K562 (cell line): ENCODE data around the gene PIP5K1B. TPM values are rescaled to one million over a fixed set of nuclear protein-coding genes. Genes with fewer than 3 reads are reported as not detected.

Experiments
- ATAC-seq: fragments of 200-7000 bp; cut with Tn5 transposase; 3 replicates; pipeline ENCODE4 v1.9.1; 2020; ENCODE audit warnings: moderate library complexity
- BruUV-seq: library from RNA; stranded (reverse); fragments of 400-500 nt; replicated peaks from 2 replicates; lab custom pipeline; 2021; lab: Mats Ljungman, UMichigan
- CTCF ChIA-PET: fragments of 300-600 bp; formaldehyde crosslinking; extraction: SDS; loops from one replicate; lab custom pipeline; 2021; ENCODE audit warnings: low intra/inter-chr PET ratio; lab: Yijun Ruan, JAX
- POLR2A ChIA-PET: fragments of 300-600, 350-650 bp; sonication (Branson Sonifier 250); formaldehyde crosslinking; extraction: SDS; loops from one replicate; lab custom pipeline; 2021; ENCODE audit warnings: antibody characterized with exemption, inconsistent platforms; lab: Yijun Ruan, JAX
- DNase-seq, 4 experiments: peaks; one replicate each; pipeline versions ENCODE4 v3.0.0 to v3.0.0-alpha.2; 2011 to 2018; ENCODE audit warnings: low spot score in 3 of 4, mixed read lengths in 3 of 4; ENCODE audit errors: extremely low read depth in 1 of 4
- FAIRE-seq: peaks from 2 replicates; lab custom pipeline; 2011; peaks lifted over from hg19 to GRCh38; lab: Jason Lieb, UNC
- H2AFZ ChIP-seq: 2 replicates; pipeline ENCODE4 v1.6.0; 2011; ENCODE audit warnings: low read depth, low read length, control low read depth, inconsistent platforms
- H3K27ac ChIP-seq: fragments of 200-600 bp; 3 replicates; pipeline ENCODE4 v1.8.0; 2011; ENCODE audit warnings: low read depth, mild to moderate bottlenecking, control low read depth, inconsistent platforms, low read length, moderate library complexity, mixed read lengths; ENCODE audit errors: extremely low read depth
- H3K27me3 ChIP-seq, 2 experiments: fragments of 300-600 bp in 1 of 2; 2 replicates in 1 of 2; 3 replicates in 1 of 2; pipeline versions ENCODE4 v1.6.0 to v1.8.0; 2011; ENCODE audit warnings: inconsistent platforms in 2 of 2, low read length in 2 of 2, mild to moderate bottlenecking in 1 of 2, mixed read lengths in 1 of 2, moderate library complexity in 1 of 2; ENCODE audit not compliant: control insufficient read depth in 2 of 2, insufficient read depth in 2 of 2
- H3K36me3 ChIP-seq: fragments of 300-600 bp; 3 replicates; pipeline ENCODE4 v1.8.0; 2011; ENCODE audit warnings: mild to moderate bottlenecking, low read length, inconsistent platforms; ENCODE audit not compliant: control insufficient read depth, insufficient read depth
- H3K4me1 ChIP-seq, 2 experiments: fragments of 200-600 bp in 1 of 2; replicated peaks in 1 of 2; 2 replicates in 1 of 2; 3 replicates in 1 of 2; pipeline versions ENCODE4 v1.5.1 to v1.8.0; 2011; ENCODE audit warnings: inconsistent platforms in 2 of 2, low read length in 2 of 2, mild to moderate bottlenecking in 1 of 2, mixed read lengths in 1 of 2, moderate library complexity in 1 of 2; ENCODE audit not compliant: control insufficient read depth in 2 of 2, insufficient read depth in 2 of 2
- H3K4me2 ChIP-seq: 2 replicates; pipeline ENCODE4 v1.6.1; 2011; ENCODE audit warnings: low read length, control low read depth, inconsistent platforms, mixed read lengths; ENCODE audit not compliant: insufficient read depth
- H3K4me3 ChIP-seq: fragments of 200-600 bp; sonication (generic), shearing (Covaris generic); 2 replicates; pipeline ENCODE4 v1.5.1; 2016; ENCODE audit warnings: control low read depth, inconsistent platforms
- H3K79me2 ChIP-seq: fragments of 200-600 bp; 3 replicates; pipeline ENCODE4 v1.8.0; 2011; ENCODE audit warnings: low read length, inconsistent platforms; ENCODE audit not compliant: control insufficient read depth, insufficient read depth
- H3K9ac ChIP-seq, 2 experiments: 2 replicates each; pipeline versions ENCODE4 v1.6.0 to v1.6.1; 2011; ENCODE audit warnings: low read depth in 2 of 2, low read length in 2 of 2, control low read depth in 1 of 2, inconsistent platforms in 1 of 2, mild to moderate bottlenecking in 1 of 2, mixed read lengths in 1 of 2; ENCODE audit not compliant: insufficient read depth in 1 of 2
- H3K9me1 ChIP-seq: one replicate; pipeline ENCODE4 v1.6.0; 2011; ENCODE audit warnings: inconsistent platforms, mild to moderate bottlenecking, low read length, moderate library complexity; ENCODE audit not compliant: control insufficient read depth, insufficient read depth
- H3K9me3 ChIP-seq: replicated peaks from 2 replicates; pipeline ENCODE4 v1.5.1; 2011; ENCODE audit warnings: low read depth, low read length, inconsistent platforms; ENCODE audit not compliant: control insufficient read depth, insufficient read depth
- H4K20me1 ChIP-seq: replicated peaks from 2 replicates; pipeline ENCODE4 v1.6.1; 2011; ENCODE audit warnings: low read length, inconsistent platforms, mixed read lengths; ENCODE audit not compliant: control insufficient read depth, insufficient read depth
- CEBPG ChIP-seq, 3 experiments: fragments of 200-800 bp in 1 of 3; sonication (Bioruptor generic) in 1 of 3; sonication (generic) in 1 of 3; formaldehyde crosslinking in 1 of 3; IDR thresholded peaks in 2 of 3; conservative IDR thresholded peaks in 1 of 3; 2 replicates each; pipeline versions ENCODE4 v1.6.1 to v1.8.0; 2016 to 2022; ENCODE audit warnings: missing compliant biosample characterization in 2 of 3, missing genetic modification characterization in 2 of 3, mild to moderate bottlenecking in 1 of 3, missing genetic modification reagents in 1 of 3
- NCOA2 ChIP-seq, 2 experiments: fragments of 450-650 bp; IDR thresholded peaks; 2 replicates each; pipeline ENCODE4 v1.6.1; 2018; ENCODE audit warnings: mild to moderate bottlenecking in 2 of 2, moderate library complexity in 1 of 2; ENCODE audit not compliant: partially characterized antibody in 2 of 2
- POLR2G ChIP-seq: fragments of 200-400 bp; formaldehyde crosslinking; IDR thresholded peaks from 2 replicates; pipeline ENCODE4 v1.6.1; 2017; ENCODE audit warnings: low read depth, mild to moderate bottlenecking, antibody characterized with exemption, low read length, moderate library complexity
- PRPF4 ChIP-seq: fragments of 200-400 bp; formaldehyde crosslinking; IDR thresholded peaks from one replicate; pipeline ENCODE4 v1.6.1; 2017; ENCODE audit warnings: low read length, low read depth, mild to moderate bottlenecking; ENCODE audit not compliant: insufficient read depth, poor library complexity, severe bottlenecking
- SMARCA5 ChIP-seq: fragments of 450-650 bp; IDR thresholded peaks from 2 replicates; pipeline ENCODE4 v1.6.1; 2016
- ZNF143 ChIP-seq: sonication (generic); formaldehyde crosslinking; IDR thresholded peaks from 2 replicates; pipeline ENCODE4 v1.9.0; 2022; ENCODE audit warnings: mild to moderate bottlenecking, missing genetic modification reagents
- ZNF224 ChIP-seq: sonication (generic); formaldehyde crosslinking; IDR thresholded peaks from 2 replicates; pipeline ENCODE4 v1.8.0; 2022; ENCODE audit warnings: mild to moderate bottlenecking, missing genetic modification reagents
- ZNF696 ChIP-seq: fragments of 250-450 bp; sonication (Bioruptor Pico); conservative IDR thresholded peaks from 2 replicates; pipeline ENCODE4 v1.4.0; 2020; ENCODE audit warnings: mild to moderate bottlenecking, moderate library complexity
- ZNF766 ChIP-seq: fragments of 200-800 bp; sonication (Bioruptor generic); conservative IDR thresholded peaks from 2 replicates; pipeline ENCODE4 v1.6.1; 2016; ENCODE audit warnings: missing genetic modification characterization, missing compliant biosample characterization
- WGBS: fragments of 100-300 bp; shearing (Covaris generic); methylation state at CpG from one replicate; pipeline ENCODE4 v1.1.6; 2016; ENCODE audit warnings: low coverage, mixed read lengths; ENCODE audit not compliant: insufficient coverage; ENCODE audit errors: missing lambda C conversion rate; 5-methylcytosine and 5-hydroxymethylcytosine counted together
- in situ Hi-C: fragments of 300-500 bp; cut with MboI; formaldehyde crosslinking; loops from 4 replicates; pipeline ENCODE4 v1.15.0; 2018; ENCODE audit warnings: inconsistent platforms, mixed read lengths
- intact Hi-C: fragments of 100-400 bp; cut with micrococcal nuclease; formaldehyde crosslinking; loops from 2 replicates; pipeline ENCODE4 v1.14.2; 2022
- polyA plus RNA-seq, 8 experiments: library from polyadenylated mRNA; depleted of rRNA in 4 of 8; stranded (reverse) in 5 of 8; unstranded in 3 of 8; fragments of >200 nt; fragmentation: Nextera tagmentation in 2 of 8; fragmentation: Illumina TruSeq in 1 of 8; extraction: Ambion mirVana in 2 of 8; extraction: Trizol in 1 of 8; gene quantifications; 2 replicates each; pipeline versions ENCODE4 v1.2.1 to v1.2.3, GENCODE V29; 2011 to 2014; ENCODE audit warnings: inconsistent platforms in 1 of 8, missing spikeins in 1 of 8
- total RNA-seq, 7 experiments: library from RNA; depleted of rRNA in 6 of 7; stranded (reverse); fragments of >200 nt in 6 of 7; fragmentation: Illumina TruSeq in 2 of 7; extraction: Trizol in 2 of 7; gene quantifications; 2 replicates each; pipeline versions ENCODE4 v1.2.1 to v1.2.3, GENCODE V29; 2011 to 2021; ENCODE audit warnings: low replicate concordance in 1 of 7

PIP5K1B gene
- total and polyA plus RNA-seq, 9 of the 15 experiments (the other 6 are each of a cell fraction or from before 2014, with no cell fraction given): 3.1 to 12.9 (median 7.4) TPM

- no peak for TF ChIP-seq POLR2G
- no peak for TF ChIP-seq SMARCA5
- TF ChIP-seq, all 486 proteins: peak for 0
Observed at GRCh38 chr9:68731857-68732256, 26.8 kb downstream of the PIP5K1B start (continued).

GRCh38 chr9:68732405-68733020 lies 27.5 kb downstream of the PIP5K1B start:
- Histone ChIP-seq H4K20me1 (no peaks in the 10 kb centered on the region), H3K79me2 (peaks cover 8% of the 10 kb centered on the region; the same call in 2 of the 3 replicates)
- DNase-seq (no peak), FAIRE-seq (no peak)
- TF ChIP-seq ZNF696 (CRISPR knock-in tag): no peak
- no peak for TF ChIP-seq PRPF4
- no peak for TF ChIP-seq ZNF224 (CRISPR knock-in tag)
- TF ChIP-seq ZNF766: no peak
- TF ChIP-seq ZNF143 (CRISPR knock-in tag): no peak
- TF ChIP-seq CEBPG (CRISPR knock-in tag; IDR thresholded peaks at IDR 0.05): no peak
- TF ChIP-seq CEBPG (tag; conservative IDR thresholded peaks at IDR 0.05 in 1 of 2, IDR thresholded peaks at IDR 0.05 in 1 of 2): no peak
- no peak for TF ChIP-seq NCOA2 (IDR thresholded peaks at IDR 0.05; ENCODE audit: partially characterized antibody in 2 of 2)
- TF ChIP-seq, all 486 proteins: peak for 0
- H3K4me3 ChIP-seq: no peak overlapping the region
- H3K9me1 ChIP-seq: no peaks in the 10 kb centered on the region
- in situ Hi-C loops: no loop called here
- peaks cover 0 to 5% of the 10 kb centered on the region in 2 experiments; a peak in 2 of 5 replicates for H3K4me1 ChIP-seq
- H3K9ac ChIP-seq: no peak overlapping the region
- H2AFZ ChIP-seq: no peak overlapping the region
- no peaks in the 10 kb centered on the region for H3K9me3 ChIP-seq
- no peak overlapping the region for H3K27ac ChIP-seq
- ChIA-PET CTCF (no interaction called here), POLR2A (interaction anchor here (0.9 kb wide), 1 partner anchor 11 kb away, joined by 3 read pairs; no protein-coding TSS in a partner anchor)
- 42% methylated on average over 3 of the region's 11 CpGs for WGBS
- H3K27me3 ChIP-seq: no peaks in the 10 kb centered on the region
- no peak for ATAC-seq
- intact Hi-C loops: no loop called here
- BruUV-seq: no TSS peak
- H3K4me2 ChIP-seq: no peak overlapping the region
- no peaks in the 10 kb centered on the region for H3K36me3 ChIP-seq
